ENCODE data around the gene MRPL53. TPM values are rescaled to one million over a fixed set of nuclear protein-coding genes. Genes with fewer than 3 reads are reported as not detected.
"Not testable (repeated sequence)": the region's sequence is repeated elsewhere in the genome, so short reads cannot be mapped to it uniquely, and the experiment has no call there.

Gene MRPL53
- total and polyA plus RNA-seq, 7 experiments from 2014 or later = 45.7 to 175 (median 105) TPM

GRCh38 chr2:74462786-74463105 is 9.7 kb downstream of the MRPL53 start:
- POLR2A ChIA-PET = interaction anchor here (0.6 to 10.8 kb wide), 3 partner anchors 11 to 82 kb away, joined by 3 to 197 read pairs (median 177); partner anchors contain the start of genes CCDC142, MRPL53 and TTC31
- Mint-ChIP-seq H3K4me3 (peak overlapping the region; percentile 10 to 95 (median 67)), H3K4me1 (peaks cover 6 to 51% (median 42%) of the 10 kb centered on the region in 7 donors), H3K9me3 (peaks cover 0 to 4% (median 0%) of the 10 kb centered on the region in 11 donors), H3K27me3 (peaks cover 0 to 2% (median 0%) of the 10 kb centered on the region in 5 donors), H3K27ac (peak overlapping the region in 5 of 9 donors; percentile 18 to 78 (median 59)), H3K36me3 (peaks cover 0 to 9% (median 0%) of the 10 kb centered on the region in 5 donors)
- H3K36me3 ChIP-seq (ENCODE audit: control insufficient read depth in 2 of 3, insufficient read depth in 3 of 3, low read length in 3 of 3) = peaks cover 0 to 29% (median 0%) of the 10 kb centered on the region in 3 experiments
- CTCF ChIA-PET = no interaction called here
- H3K27me3 ChIP-seq (ENCODE audit: control insufficient read depth in 2 of 2, insufficient read depth in 2 of 2, low read length in 2 of 2) = no peaks in the 10 kb centered on the region
- H3K4me3 ChIP-seq (ENCODE audit: low read length) = no peak overlapping the region
- DNase-seq (no peak), ATAC-seq (no peak)
- no peak overlapping the region for H3K27ac ChIP-seq (ENCODE audit: low read depth, low read length)
- intact Hi-C loops (cut with micrococcal nuclease) = no loop called here
- no peaks in the 10 kb centered on the region for H3K9me3 ChIP-seq (ENCODE audit: control insufficient read depth in 2 of 3, low read length in 3 of 3)
- peaks cover 15% of the 10 kb centered on the region in 2 donors for H3K4me1 ChIP-seq (ENCODE audit: control insufficient read depth in 2 of 2, insufficient read depth in 2 of 2, low read length in 2 of 2)

- CTCF ChIA-PET = no interaction called here
- intact Hi-C loops (cut with micrococcal nuclease) = no loop called here
- Mint-ChIP-seq H3K4me1 (peaks cover 7 to 53% (median 42%) of the 10 kb centered on the region in 7 donors), H3K9me3 (peaks cover 0 to 4% (median 0%) of the 10 kb centered on the region in 11 donors), H3K36me3 (peaks cover 0 to 9% (median under 1%) of the 10 kb centered on the region in 5 donors), H3K27me3 (peaks cover 0 to 2% (median 0%) of the 10 kb centered on the region in 5 donors), H3K4me3 (peak overlapping the region in 5 of 10 donors; percentile 10 to 95 (median 42)), H3K27ac (peak overlapping the region in 3 of 9 donors; percentile 18 to 78 (median 51))
- Histone ChIP-seq H3K4me3 (ENCODE audit: low read length) (no peak overlapping the region), H3K36me3 (ENCODE audit: control insufficient read depth in 2 of 3, insufficient read depth in 3 of 3, low read length in 3 of 3) (peaks cover 0 to 29% (median 0%) of the 10 kb centered on the region in 3 experiments), H3K9me3 (ENCODE audit: control insufficient read depth in 2 of 3, low read length in 3 of 3) (no peaks in the 10 kb centered on the region), H3K4me1 (ENCODE audit: control insufficient read depth in 2 of 2, insufficient read depth in 2 of 2, low read length in 2 of 2) (peaks cover 15% of the 10 kb centered on the region in 2 donors), H3K27ac (ENCODE audit: low read depth, low read length) (no peak overlapping the region), H3K27me3 (ENCODE audit: control insufficient read depth in 2 of 2, insufficient read depth in 2 of 2, low read length in 2 of 2) (no peaks in the 10 kb centered on the region)
- POLR2A ChIA-PET = interaction anchor here (0.9 to 10.8 kb wide), 3 partner anchors 9 to 19 kb away, joined by 3 to 197 read pairs (median 177); partner anchors contain the start of genes CCDC142, MRPL53 and TTC31
- DNase-seq (no peak), ATAC-seq (no peak)
Measured at GRCh38 chr2:74462054-74462785, 10.3 kb downstream of the MRPL53 start.

- intact Hi-C loops (cut with micrococcal nuclease) = no loop called here
- Histone ChIP-seq H3K36me3 (ENCODE audit: control insufficient read depth in 2 of 3, insufficient read depth in 3 of 3, low read length in 3 of 3) (peaks cover 0 to 29% (median 0%) of the 10 kb centered on the region in 3 experiments), H3K4me3 (ENCODE audit: low read length) (no peak overlapping the region), H3K4me1 (ENCODE audit: control insufficient read depth in 2 of 2, insufficient read depth in 2 of 2, low read length in 2 of 2) (peaks cover 23% of the 10 kb centered on the region in 2 donors), H3K9me3 (ENCODE audit: control insufficient read depth in 2 of 3, low read length in 3 of 3) (no peaks in the 10 kb centered on the region), H3K27ac (ENCODE audit: low read depth, low read length) (no peak overlapping the region), H3K27me3 (ENCODE audit: control insufficient read depth in 2 of 2, insufficient read depth in 2 of 2, low read length in 2 of 2) (no peaks in the 10 kb centered on the region)
- H3K4me3 Mint-ChIP-seq = peak overlapping the region in 2 of 10 donors; percentile 20 to 34
- ChIA-PET CTCF (no interaction called here), POLR2A (interaction anchor here (0.9 to 10.8 kb wide), 4 partner anchors 8 to 20 kb away, joined by 3 to 197 read pairs (median 90); partner anchors contain the start of genes CCDC142, MRPL53 and TTC31)
- H3K4me1 Mint-ChIP-seq = peaks cover 15 to 61% (median 50%) of the 10 kb centered on the region in 7 donors
- ATAC-seq (no peak), DNase-seq (no peak)
- peak overlapping the region in 2 of 9 donors; percentile 51 to 76 for H3K27ac Mint-ChIP-seq
- H3K36me3 Mint-ChIP-seq = peaks cover 0 to 9% (median 6%) of the 10 kb centered on the region in 5 donors
- H3K9me3 Mint-ChIP-seq = peaks cover 0 to 8% (median 0%) of the 10 kb centered on the region in 11 donors
- peaks cover 0 to 2% (median 0%) of the 10 kb centered on the region in 5 donors for H3K27me3 Mint-ChIP-seq
Measured at GRCh38 chr2:74461187-74462053, 11.1 kb downstream of the MRPL53 start.

- peaks cover 28 to 63% (median 54%) of the 10 kb centered on the region in 7 donors for H3K4me1 Mint-ChIP-seq
- peak overlapping the region in 9 of 10 donors; percentile 87 to 99 (median 97) for H3K4me3 Mint-ChIP-seq
- intact Hi-C loops (cut with micrococcal nuclease); H3K27ac ChIP-seq (ENCODE audit: low read depth, low read length); DNase-seq; H3K27me3 ChIP-seq (ENCODE audit: control insufficient read depth in 2 of 2, insufficient read depth in 2 of 2, low read length in 2 of 2); H3K9me3 Mint-ChIP-seq; ATAC-seq; H3K4me3 ChIP-seq (ENCODE audit: low read length); H3K9me3 ChIP-seq (ENCODE audit: control insufficient read depth in 2 of 3, low read length in 3 of 3); H3K27me3 Mint-ChIP-seq: not testable (repeated sequence)
- CTCF ChIA-PET = interaction anchor here (0.5 kb wide), 1 partner anchor 635 kb away, joined by 3 read pairs; no protein-coding TSS in a partner anchor
- peak overlapping the region in 5 of 9 donors; percentile 34 to 100 (median 91) for H3K27ac Mint-ChIP-seq
- H3K36me3 Mint-ChIP-seq = peaks cover 0 to 12% (median 6%) of the 10 kb centered on the region in 5 donors
- Histone ChIP-seq H3K36me3 (ENCODE audit: control insufficient read depth in 2 of 3, insufficient read depth in 3 of 3, low read length in 3 of 3) (peaks cover 0 to 29% (median 0%) of the 10 kb centered on the region in 3 experiments), H3K4me1 (ENCODE audit: control insufficient read depth in 2 of 2, insufficient read depth in 2 of 2, low read length in 2 of 2) (peaks cover 35 to 36% of the 10 kb centered on the region in 2 donors)
- POLR2A ChIA-PET = interaction anchor here (1.0 to 10.8 kb wide), 3 partner anchors 10 to 21 kb away, joined by 3 to 197 read pairs (median 177); partner anchors contain the start of genes CCDC142, MRPL53 and TTC31
Measured at GRCh38 chr2:74460187-74460586, 12.3 kb downstream of the MRPL53 start.

- H3K9me3 ChIP-seq (ENCODE audit: control insufficient read depth in 2 of 3, low read length in 3 of 3); H3K27me3 Mint-ChIP-seq; H3K4me3 ChIP-seq (ENCODE audit: low read length); H3K27me3 ChIP-seq (ENCODE audit: control insufficient read depth in 2 of 2, insufficient read depth in 2 of 2, low read length in 2 of 2); ATAC-seq; H3K9me3 Mint-ChIP-seq; DNase-seq: not testable (repeated sequence)
- intact Hi-C loops (cut with micrococcal nuclease) = loop anchor here (2.0 to 10.0 kb wide), 6 partner anchors 193 to 1387 kb away; partner anchors contain the start of genes SEMA4F (in 2 of the 2), DGUOK (in 1 of the 2), HK2 (in 1 of the 2) and MTHFD2 (in 1 of the 2)
- peak overlapping the region in 8 of 9 donors; percentile 83 to 100 (median 98) for H3K27ac Mint-ChIP-seq
- peaks cover 34 to 69% (median 60%) of the 10 kb centered on the region in 7 donors for H3K4me1 Mint-ChIP-seq
- H3K4me1 ChIP-seq (ENCODE audit: control insufficient read depth in 2 of 2, insufficient read depth in 2 of 2, low read length in 2 of 2) = peaks cover 34 to 36% of the 10 kb centered on the region in 2 donors
- H3K4me3 Mint-ChIP-seq = peak overlapping the region; percentile 87 to 99 (median 96)
- H3K36me3 Mint-ChIP-seq = peaks cover 0 to 15% (median 6%) of the 10 kb centered on the region in 5 donors
- peaks cover 0 to 29% (median 0%) of the 10 kb centered on the region in 3 experiments for H3K36me3 ChIP-seq (ENCODE audit: control insufficient read depth in 2 of 3, insufficient read depth in 3 of 3, low read length in 3 of 3)
- H3K27ac ChIP-seq (ENCODE audit: low read depth, low read length) = peak overlapping the region; percentile 100
- ChIA-PET CTCF (interaction anchor here (0.5 to 3.9 kb wide), 2 partner anchors 22 to 634 kb away, joined by 3 to 30 read pairs; partner anchors contain the start of genes CCDC142 and TTC31), POLR2A (interaction anchor here (1.6 to 10.8 kb wide), 7 partner anchors 8 to 128 kb away, joined by 6 to 197 read pairs (median 21); partner anchors contain the start of genes AUP1, C2orf81, CCDC142 and HTRA2)
Measured at GRCh38 chr2:74459503-74460118, 12.9 kb downstream of the MRPL53 start.
